KOPT-K1 (cell line): ENCODE data around the gene RPL27A.

Experiments used
- H3K27ac ChIP-seq: fragments of 200-600 bp; sonication (generic); 2 replicates; pipeline ENCODE4 v1.5.1; 2016; ENCODE audit warnings: antibody characterized with exemption, mild to moderate bottlenecking, low read depth, low read length; ENCODE audit not compliant: poor library complexity, severe bottlenecking
- H3K36me3 ChIP-seq: fragments of 200-600 bp; sonication (generic); 2 replicates; pipeline ENCODE4 v1.5.1; 2017; ENCODE audit warnings: antibody characterized with exemption, mild to moderate bottlenecking, low read length, moderate library complexity; ENCODE audit not compliant: insufficient read depth
- H3K9me3 ChIP-seq: fragments of 200-600 bp; sonication (generic); 2 replicates; pipeline ENCODE4 v1.5.1; 2017; ENCODE audit warnings: antibody characterized with exemption, low read length, mild to moderate bottlenecking; ENCODE audit not compliant: insufficient read depth, poor library complexity, severe bottlenecking

The RPL27A gene

GRCh38 chr11:8701891-8702597, 19.5 kb downstream of the RPL27A start:
- no peaks in the 10 kb centered on the region for H3K9me3 ChIP-seq
- H3K27ac ChIP-seq, result no peak overlapping the region
- H3K36me3 ChIP-seq, result peaks cover 18% of the 10 kb centered on the region; the same call in 1 of the 2 replicates

- Histone ChIP-seq H3K36me3 (peaks cover 13% of the 10 kb centered on the region; the same call in 1 of the 2 replicates), H3K27ac (no peak overlapping the region), H3K9me3 (no peaks in the 10 kb centered on the region)
These were observed 20.0 kb downstream of the RPL27A start for GRCh38 chr11:8702598-8702915.

DNA sequence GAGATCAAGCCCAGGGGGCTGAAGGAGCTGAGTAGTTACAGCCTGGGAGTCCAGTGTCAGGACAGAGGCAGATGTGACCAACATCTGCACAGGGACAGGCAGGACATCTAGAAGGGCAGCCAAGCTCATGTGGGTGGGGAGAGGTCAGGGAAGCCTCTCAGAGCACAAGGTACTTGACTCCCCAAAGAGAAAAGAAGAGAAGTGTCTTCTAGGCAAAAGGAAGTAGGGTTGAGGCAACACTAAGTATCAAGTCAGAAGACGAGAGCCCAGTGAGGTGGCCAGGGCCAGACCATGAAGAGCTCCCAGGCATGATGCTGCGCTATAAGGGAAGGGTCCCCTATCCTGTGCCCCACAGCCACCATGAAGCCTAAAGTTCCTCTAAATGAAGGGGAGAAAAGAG, 21.5 kb downstream of the RPL27A start:
- H3K9me3 ChIP-seq, result no peaks in the 10 kb centered on the region
- H3K27ac ChIP-seq, result no peak overlapping the region
- no peaks in the 10 kb centered on the region for H3K36me3 ChIP-seq

DNA sequence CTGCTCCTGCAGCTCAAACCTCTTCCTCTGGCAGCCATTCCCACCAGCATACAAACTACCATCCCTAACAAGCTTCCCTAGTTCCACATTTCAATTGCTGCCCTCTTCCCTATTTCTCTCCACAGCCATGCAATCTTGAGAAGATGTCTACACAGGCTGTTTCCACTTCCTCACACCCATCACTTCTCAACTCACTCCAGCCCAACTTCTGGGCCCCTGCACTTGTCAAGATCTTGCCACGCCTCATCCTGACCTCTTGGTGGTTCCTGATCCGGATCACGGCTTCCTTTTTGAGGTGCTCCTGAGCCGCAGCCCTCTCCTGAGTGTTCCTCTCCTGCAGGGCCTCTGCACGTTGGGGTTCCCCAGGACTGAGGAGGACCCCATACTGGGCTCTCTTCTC, 22.6 kb downstream of the RPL27A start:
- no peak overlapping the region for H3K27ac ChIP-seq
- no peaks in the 10 kb centered on the region for H3K9me3 ChIP-seq
- no peaks in the 10 kb centered on the region for H3K36me3 ChIP-seq

DNA sequence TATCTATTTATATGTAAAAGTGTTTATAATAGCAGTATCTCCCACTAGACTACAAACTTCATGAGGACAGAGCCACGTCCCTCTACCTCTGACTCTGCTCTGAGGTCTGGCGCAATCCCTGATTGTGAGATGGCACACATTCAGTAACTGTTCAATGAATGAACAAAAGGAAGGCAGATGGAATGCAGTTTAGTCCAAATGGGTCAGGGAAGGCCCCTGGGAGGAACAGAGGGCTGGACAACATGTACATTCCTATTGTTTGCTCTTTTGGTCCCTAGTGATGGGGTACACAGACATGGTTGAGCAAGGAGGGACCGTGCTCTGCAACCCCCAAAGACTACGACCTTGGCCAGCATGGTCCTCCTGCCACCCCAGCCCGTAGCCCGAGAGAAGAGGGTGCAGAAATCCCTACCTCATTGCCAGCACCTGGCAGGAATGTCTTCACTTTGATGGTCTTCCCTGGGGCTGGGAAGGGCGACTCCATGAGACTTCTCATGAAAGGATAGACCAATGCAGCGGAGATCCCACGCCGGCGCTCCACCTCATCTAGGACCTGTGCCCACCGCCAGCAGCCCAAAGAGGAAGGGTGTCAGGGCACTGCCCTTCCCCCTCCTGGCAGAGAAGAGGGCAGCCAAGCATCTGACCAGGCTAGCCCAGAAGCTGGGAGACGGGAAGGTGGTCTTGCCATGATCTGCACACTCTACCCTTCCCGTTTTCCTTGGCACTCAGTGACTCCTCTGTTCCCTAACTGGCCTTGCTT, 24.3 kb downstream of the RPL27A start:
- H3K9me3 ChIP-seq, result no peaks in the 10 kb centered on the region
- H3K36me3 ChIP-seq, result no peaks in the 10 kb centered on the region
- no peak overlapping the region for H3K27ac ChIP-seq

DNA sequence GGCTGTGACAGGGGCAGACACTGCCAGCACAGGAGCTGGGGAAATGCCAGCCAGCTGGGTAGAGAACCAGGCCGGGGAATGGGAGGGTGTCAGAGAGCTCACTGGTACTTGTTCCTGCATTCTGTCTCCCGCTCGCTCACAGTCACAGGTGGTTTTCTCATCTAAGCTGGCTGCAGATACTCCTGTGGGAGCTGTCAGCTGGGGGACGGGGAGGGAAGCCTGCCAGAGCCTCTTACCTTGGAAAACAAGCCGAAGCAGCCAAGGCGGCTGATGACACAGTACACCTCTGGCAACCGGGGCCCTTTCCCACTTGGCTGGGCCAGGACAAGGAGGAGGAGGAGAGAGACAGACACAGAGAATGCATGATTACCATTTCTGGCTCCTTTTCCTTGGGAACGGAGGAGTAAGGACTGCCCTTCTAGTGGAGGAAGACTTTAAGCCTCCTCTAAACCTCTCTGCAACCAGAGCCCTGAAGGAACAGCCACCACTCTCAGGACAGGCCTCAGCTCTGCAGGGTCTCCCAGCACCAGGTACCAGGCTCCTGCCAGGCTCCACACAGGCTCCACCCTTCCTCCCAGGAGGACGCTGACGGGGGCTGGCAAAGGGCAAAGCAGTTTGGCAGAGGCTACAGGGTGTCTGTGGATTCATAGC, 25.1 kb downstream of the RPL27A start:
- Histone ChIP-seq H3K27ac (no peak overlapping the region), H3K36me3 (no peaks in the 10 kb centered on the region), H3K9me3 (no peaks in the 10 kb centered on the region)

DNA sequence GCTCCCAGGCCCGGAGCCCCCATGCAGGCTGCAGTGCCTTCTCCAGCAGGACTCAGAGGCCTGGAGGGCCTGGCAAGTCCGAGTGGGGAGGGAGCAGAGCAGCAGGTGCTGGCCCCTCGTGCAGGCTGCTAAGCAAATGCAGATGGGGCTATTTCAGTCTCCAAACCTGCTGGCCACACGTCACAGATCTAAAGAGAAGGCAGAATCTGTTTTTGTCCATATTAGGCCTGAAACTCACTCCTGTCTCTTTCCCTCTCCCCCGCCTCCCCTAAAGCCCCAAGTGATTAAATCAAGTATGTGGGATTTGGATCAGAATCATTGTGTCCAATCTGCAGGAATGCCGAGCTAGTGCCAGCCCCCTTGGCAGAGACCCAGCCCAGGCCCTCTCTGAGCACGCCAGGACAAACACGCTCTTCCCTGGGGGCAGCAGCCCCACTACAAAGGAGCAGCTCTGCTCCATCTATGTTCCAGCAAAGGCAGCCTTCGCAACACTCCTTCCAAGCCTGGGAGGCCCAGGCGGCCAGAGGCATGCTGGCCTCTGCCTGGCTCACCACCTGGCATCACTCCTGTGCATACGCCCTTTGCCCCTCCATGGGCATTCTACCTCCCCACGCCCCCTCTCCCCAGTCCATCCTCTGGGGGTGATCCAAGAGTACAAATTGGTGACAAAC, 26.5 kb downstream of the RPL27A start:
- Histone ChIP-seq H3K36me3 (no peaks in the 10 kb centered on the region), H3K9me3 (no peaks in the 10 kb centered on the region), H3K27ac (no peak overlapping the region)

GRCh38 chr11:8709777-8710176, 27.2 kb downstream of the RPL27A start:
- Histone ChIP-seq H3K27ac (no peak overlapping the region), H3K36me3 (no peaks in the 10 kb centered on the region), H3K9me3 (no peaks in the 10 kb centered on the region)

DNA sequence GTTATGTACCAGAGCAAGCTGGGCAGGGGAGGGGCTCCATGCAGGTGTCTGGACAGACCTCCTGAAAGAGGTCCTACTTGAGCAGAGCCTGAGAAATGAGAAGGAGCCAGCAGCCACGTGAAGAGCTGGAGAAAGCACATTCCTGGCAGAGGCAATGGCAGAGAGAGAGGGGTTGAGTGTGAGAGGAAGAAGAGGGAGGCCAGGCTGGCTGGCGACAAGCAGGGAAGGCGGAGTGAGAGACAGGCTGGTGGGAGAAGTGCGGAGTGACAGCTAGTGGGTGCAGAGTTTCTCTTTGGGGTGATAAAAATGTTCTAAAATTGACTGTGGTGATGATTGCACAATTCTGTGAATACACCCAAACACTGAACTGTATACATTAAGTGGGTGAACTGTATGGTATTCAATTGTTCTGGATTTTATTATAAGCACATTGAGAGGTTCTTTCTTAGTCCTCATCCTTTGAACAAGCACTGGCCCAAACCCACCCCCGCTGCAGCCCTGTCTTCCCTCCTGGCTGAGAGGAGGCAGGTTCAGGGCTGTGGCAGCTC, 29.4 kb downstream of the RPL27A start:
- H3K27ac ChIP-seq, result no peak overlapping the region
- no peaks in the 10 kb centered on the region for H3K9me3 ChIP-seq
- H3K36me3 ChIP-seq, result no peaks in the 10 kb centered on the region

DNA sequence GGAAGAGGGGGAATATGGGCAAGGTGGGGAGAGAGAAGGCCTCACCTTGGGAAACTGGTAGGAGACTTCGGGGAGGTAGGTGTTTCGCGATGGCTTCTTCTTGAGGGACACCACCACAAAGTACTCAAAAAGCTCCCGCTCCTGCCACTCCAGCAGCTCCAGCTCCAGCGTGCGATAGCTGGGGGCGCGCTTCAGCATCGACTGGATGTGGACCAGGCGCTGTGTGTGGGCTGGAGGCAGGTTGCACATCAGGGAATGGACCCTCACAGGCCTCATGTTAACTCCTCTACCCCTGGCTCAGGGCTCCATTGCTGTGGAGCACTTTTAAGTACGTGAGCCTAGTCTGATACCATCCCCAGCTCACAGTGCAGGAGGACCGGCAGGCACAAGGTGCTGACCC, 29.9 kb downstream of the RPL27A start:
- Histone ChIP-seq H3K27ac (no peak overlapping the region), H3K9me3 (no peaks in the 10 kb centered on the region), H3K36me3 (no peaks in the 10 kb centered on the region)

DNA sequence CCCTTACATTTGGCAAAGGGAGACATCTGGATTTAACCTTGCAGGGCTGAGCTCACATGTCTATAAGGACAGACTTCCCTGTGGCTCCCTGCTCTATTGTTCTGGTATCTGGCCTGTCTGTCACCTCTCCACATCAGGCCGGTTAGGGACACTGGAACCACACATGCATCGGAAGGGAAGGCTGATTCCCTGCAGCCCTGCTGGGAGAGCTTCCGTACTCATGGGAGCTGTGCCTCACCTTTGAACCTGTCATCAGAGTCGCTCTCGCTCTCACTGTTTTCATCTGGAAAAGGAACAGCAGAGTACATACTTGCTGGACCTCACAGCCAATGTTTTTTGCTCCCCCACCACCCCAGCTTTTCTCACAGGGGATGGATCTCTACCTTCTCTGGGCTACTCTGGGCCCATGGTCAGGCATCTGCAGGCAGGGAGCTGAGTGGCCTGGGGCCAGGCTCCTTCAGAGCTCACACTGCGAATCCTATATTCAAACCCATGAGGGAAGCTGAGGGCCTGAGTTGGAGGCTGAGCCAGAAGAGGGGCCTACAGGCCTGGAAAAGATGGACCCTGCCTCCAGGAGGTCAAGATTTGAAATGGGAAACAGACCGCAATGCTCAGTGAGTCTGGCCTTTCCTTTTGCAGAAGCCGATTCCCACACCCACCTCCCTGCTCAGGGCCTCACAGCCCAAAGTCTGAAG, 31.3 kb downstream of the RPL27A start:
- no peaks in the 10 kb centered on the region for H3K36me3 ChIP-seq
- no peaks in the 10 kb centered on the region for H3K9me3 ChIP-seq
- no peak overlapping the region for H3K27ac ChIP-seq

GRCh38 chr11:8714622-8715225, 32.1 kb downstream of the RPL27A start:
- no peaks in the 10 kb centered on the region for H3K36me3 ChIP-seq
- no peak overlapping the region for H3K27ac ChIP-seq
- H3K9me3 ChIP-seq, result no peaks in the 10 kb centered on the region

- Histone ChIP-seq H3K9me3 (no peaks in the 10 kb centered on the region), H3K27ac (no peak overlapping the region), H3K36me3 (no peaks in the 10 kb centered on the region)
These were observed 32.9 kb downstream of the RPL27A start for GRCh38 chr11:8715501-8715900.

GRCh38 chr11:8717544-8717875, 34.9 kb downstream of the RPL27A start:
- H3K9me3 ChIP-seq, result no peaks in the 10 kb centered on the region
- H3K27ac ChIP-seq, result no peak overlapping the region
- H3K36me3 ChIP-seq, result no peaks in the 10 kb centered on the region
